ENCODE data around the gene CMTM7. TPM values are rescaled to one million over a fixed set of nuclear protein-coding genes. Genes with fewer than 3 reads are reported as not detected.

The CMTM7 gene
- total and polyA plus RNA-seq, 10 of the 15 experiments (the other 5 are each of a cell fraction or from before 2014, with no cell fraction given): 3.7 to 36.4 (median 14.7) TPM

GRCh38 chr3:32455609-32456428 lies 64.2 kb downstream of the CMTM7 start:
- intact Hi-C loops (cut with micrococcal nuclease; ENCODE audit: unreplicated experiment): loop anchor here (1.0 kb wide), 1 partner anchor 17 kb away; no protein-coding TSS in a partner anchor
- CTCF ChIA-PET: interaction anchor here (1.0 to 7.3 kb wide), 5 partner anchors 12 to 60 kb away, joined by 3 to 41 read pairs (median 8); no protein-coding TSS in a partner anchor
- FAIRE-seq: peak; percentile 85
- TF ChIP-seq EP300 (IDR thresholded peaks at IDR 0.05; ENCODE audit: borderline replicate concordance in 1 of 2, control insufficient read depth in 1 of 2, low read depth in 2 of 2, low read length in 2 of 2): peak in 1 of 2 experiments; percentile 32; a peak in 1 of 4 replicates
- TF ChIP-seq NFYB (IDR thresholded peaks at IDR 0.05; ENCODE audit: insufficient read depth, low read depth, low read length): no peak
- TF ChIP-seq MEF2B (IDR thresholded peaks at IDR 0.05; ENCODE audit: partially characterized antibody, poor library complexity, severe bottlenecking): peak; percentile 31
- TF ChIP-seq KLF5 (IDR thresholded peaks at IDR 0.05; ENCODE audit: partially characterized antibody): no peak
- peak; percentile 67; the same call in 1 of the 2 replicates for TF ChIP-seq PAX5 (IDR thresholded peaks at IDR 0.05; ENCODE audit: borderline replicate concordance, low read depth, low read length)
- no peak for TF ChIP-seq BCL3 (IDR thresholded peaks at IDR 0.05; ENCODE audit: borderline replicate concordance, insufficient read depth, low read depth, low read length, poor library complexity, severe bottlenecking)
- no peak for TF ChIP-seq CBFB (IDR thresholded peaks at IDR 0.05; ENCODE audit: low read depth)
- no peak for TF ChIP-seq ZBTB40 (IDR thresholded peaks at IDR 0.05; ENCODE audit: borderline replicate concordance)
- peak; percentile 54 for TF ChIP-seq SKIL (IDR thresholded peaks at IDR 0.05; ENCODE audit: low read depth, poor library complexity, severe bottlenecking)
- TF ChIP-seq RUNX3 (IDR thresholded peaks at IDR 0.05; ENCODE audit: low read length): peak; percentile 86
- TF ChIP-seq ZNF207 (IDR thresholded peaks at IDR 0.05; ENCODE audit: borderline replicate concordance): no peak
- TF ChIP-seq IKZF2 (IDR thresholded peaks at IDR 0.05): peak in 1 of 2 experiments; percentile 30; a peak in 1 of 4 replicates
- TF ChIP-seq ZSCAN29 (IDR thresholded peaks at IDR 0.05): no peak
- no peak for TF ChIP-seq BACH1 (IDR thresholded peaks at IDR 0.05; ENCODE audit: borderline replicate concordance)

More at GRCh38 chr3:32455609-32456428, 64.2 kb downstream of the CMTM7 start:
- no peaks in the 10 kb centered on the region for H3K79me2 ChIP-seq (ENCODE audit: control insufficient read depth, insufficient read depth, low read length)
- peak overlapping the region; percentile 7; the same call in 1 of the 2 replicates for H3K4me3 ChIP-seq
- in situ Hi-C loops (cut with MboI): no loop called here
- no peaks in the 10 kb centered on the region for H3K9me3 ChIP-seq (replicated peaks; ENCODE audit: control insufficient read depth, insufficient read depth, low read length)
- ChIA-PET RAD21 (ENCODE audit: unreplicated experiment) (interaction anchor here (1.0 to 6.0 kb wide), 9 partner anchors 8 to 81 kb away, joined by 3 to 66 read pairs (median 3); partner anchors contain the start of gene CMTM6), POLR2A (interaction anchor here (1.3 to 3.8 kb wide), 2 partner anchors 14 to 17 kb away, joined by 5 to 20 read pairs; no protein-coding TSS in a partner anchor), SMC1A (ENCODE audit: uncharacterized antibody, unreplicated experiment) (interaction anchor here (1.3 to 9.0 kb wide), 10 partner anchors 12 to 80 kb away, joined by 3 to 119 read pairs (median 8); no protein-coding TSS in a partner anchor)
- DNase-seq (ENCODE audit: low read depth, low spot score) (no peak), ATAC-seq (peak; percentile 56)
- H3K4me1 ChIP-seq (ENCODE audit: control insufficient read depth, insufficient read depth, low read length): peaks cover 37% of the 10 kb centered on the region
- no peak overlapping the region for H2AFZ ChIP-seq (ENCODE audit: control insufficient read depth, low read depth, low read length)
- no TSS peak for BruUV-seq (replicated peaks)
- H3K27ac ChIP-seq (ENCODE audit: control insufficient read depth, insufficient read depth): no peak overlapping the region
- no peaks in the 10 kb centered on the region; a peak in 1 of 4 replicates for H3K27me3 ChIP-seq (replicated peaks in 1 of 2; ENCODE audit: control insufficient read depth in 2 of 2, insufficient read depth in 2 of 2, low read length in 1 of 2)
- H3K9ac ChIP-seq (ENCODE audit: control insufficient read depth, insufficient read depth, low read length): no peak overlapping the region
- H3K36me3 ChIP-seq (ENCODE audit: control insufficient read depth in 2 of 2, insufficient read depth in 2 of 2, low read length in 1 of 2): peaks cover 0 to 4% of the 10 kb centered on the region in 2 experiments; a peak in 1 of 4 replicates
- WGBS (ENCODE audit: insufficient coverage, insufficient replicate concordance, low lambda C conversion rate, missing lambda C conversion rate): 28% methylated on average over 15 of the region's 15 CpGs
- H3K4me2 ChIP-seq (ENCODE audit: control insufficient read depth, insufficient read depth): peak overlapping the region; percentile 81
- no peaks in the 10 kb centered on the region for H4K20me1 ChIP-seq (ENCODE audit: control insufficient read depth, insufficient read depth)
